GM04503 (cell line): ENCODE data around the gene OGDHL.
"Not testable (repeated sequence)": the region's sequence is repeated elsewhere in the genome, so short reads cannot be mapped to it uniquely, and the experiment has no call there.

ENCODE experiments used
- DNase-seq: peaks from one replicate; pipeline ENCODE4 v3.0.0-alpha.2; 2012; ENCODE audit warnings: low read depth

Gene OGDHL

DNA sequence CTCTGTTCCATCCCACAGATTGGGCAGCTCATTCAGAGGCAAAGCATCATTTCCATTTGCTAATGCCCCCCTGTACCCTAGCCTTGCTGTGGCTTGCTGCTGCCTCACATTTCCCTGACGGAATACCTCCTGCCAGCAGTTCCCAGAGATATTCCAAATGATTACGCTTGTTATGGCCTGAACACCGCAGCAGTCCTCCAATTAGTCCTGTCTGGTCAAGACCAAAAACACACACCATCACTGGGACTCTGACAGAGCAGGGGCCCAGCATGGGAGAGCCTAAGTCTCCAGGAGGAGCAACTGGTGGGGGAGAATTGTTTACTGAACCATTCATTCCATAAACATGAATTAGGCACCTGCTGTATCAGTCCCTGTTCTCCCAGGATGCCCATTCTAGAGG lies 6.1 kb downstream of the OGDHL start:
- no peak for DNase-seq

- not testable (repeated sequence) for DNase-seq
Measured at GRCh38 chr10:49754951-49755350, 7.2 kb downstream of the OGDHL start.

- no peak for DNase-seq
Measured at GRCh38 chr10:49752584-49752983, 9.5 kb downstream of the OGDHL start.

GRCh38 chr10:49751636-49752510 lies 10.2 kb downstream of the OGDHL start:
- no peak for DNase-seq

DNA sequence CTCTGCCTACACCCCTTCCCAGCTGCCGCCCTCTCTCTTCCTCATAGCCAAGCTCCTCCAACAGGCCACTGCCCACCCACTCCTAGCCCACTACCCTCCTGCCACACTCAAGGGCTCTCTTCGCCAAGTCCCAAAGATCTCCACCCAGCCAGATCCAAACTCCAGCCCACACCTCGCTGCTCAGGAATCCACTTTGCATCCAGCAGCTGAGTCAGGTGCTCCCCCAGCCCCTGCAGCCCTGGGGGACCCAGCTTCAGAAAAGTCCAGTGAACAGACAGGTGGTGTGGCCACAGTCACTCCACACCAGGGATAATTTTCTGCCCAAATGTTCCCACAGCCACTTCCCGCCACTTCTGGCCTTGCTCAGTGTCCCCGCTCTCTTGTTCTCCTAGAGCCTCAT lies 10.9 kb downstream of the OGDHL start:
- no peak for DNase-seq

- DNase-seq: no peak
Measured at GRCh38 chr10:49750546-49750945, 11.6 kb downstream of the OGDHL start.

DNA sequence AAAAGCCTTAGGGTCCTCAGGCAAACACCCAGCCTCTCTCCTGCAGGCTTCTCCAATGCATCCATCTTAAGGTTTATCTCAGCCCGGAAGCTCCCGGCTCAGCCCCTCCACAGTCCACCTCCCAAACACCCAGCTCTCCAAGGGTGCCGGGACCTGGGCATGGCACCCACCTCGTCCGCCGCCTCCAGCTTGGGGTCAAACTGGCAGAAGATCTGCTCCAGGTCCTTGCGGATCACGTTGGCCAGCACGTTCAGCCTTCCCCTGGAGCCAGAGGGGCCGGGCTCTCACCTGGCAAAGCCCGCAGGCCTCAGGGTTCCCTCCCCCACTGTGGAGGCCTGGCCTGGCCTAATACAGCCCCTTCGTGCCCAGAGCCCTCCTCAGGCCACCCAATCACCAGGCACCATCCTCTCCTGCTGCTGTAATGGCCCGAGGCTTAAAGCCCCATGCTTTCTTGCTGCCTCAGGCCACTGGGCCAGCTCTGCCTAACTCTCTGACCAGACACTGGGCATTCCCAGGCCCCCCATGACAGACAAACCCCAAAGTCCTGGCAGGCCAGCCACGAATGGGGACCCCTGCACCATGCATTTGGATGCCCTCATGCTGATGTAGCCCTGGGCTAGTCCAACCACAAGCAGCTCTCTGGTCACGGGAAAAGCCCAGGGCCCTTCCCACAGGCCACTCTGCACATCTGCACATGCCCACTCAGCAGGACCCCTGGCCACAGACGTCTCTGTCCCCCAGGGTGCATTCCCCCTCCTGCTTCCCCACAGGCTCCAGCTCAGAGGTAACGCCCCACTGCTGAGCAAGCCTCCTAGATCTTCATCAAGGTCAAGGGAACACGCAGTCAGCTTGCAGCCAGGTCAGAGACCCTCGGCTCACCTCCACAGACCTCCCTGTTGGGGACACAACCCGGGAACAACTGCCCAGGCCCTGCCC lies 12.3 kb downstream of the OGDHL start:
- no peak for DNase-seq

DNA sequence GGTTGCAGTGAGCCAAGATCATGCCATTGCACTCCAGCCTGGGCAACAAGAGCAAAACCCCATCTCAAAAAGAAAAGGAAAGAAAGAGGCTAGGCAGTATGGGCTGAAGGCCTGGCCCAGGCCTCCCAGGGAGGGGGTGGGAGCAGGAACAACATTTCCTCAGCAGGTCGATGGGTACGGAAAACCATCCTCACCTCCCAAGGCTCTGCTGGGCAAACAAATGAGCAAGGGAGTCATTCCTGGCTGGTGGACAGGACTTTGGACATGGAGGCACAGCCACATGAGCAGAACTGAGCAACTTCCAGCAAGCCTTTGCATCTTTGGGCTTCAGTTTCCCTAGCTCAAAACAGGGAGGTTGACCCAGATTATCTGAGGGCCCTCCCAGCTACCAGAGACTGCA lies 13.0 kb downstream of the OGDHL start:
- no peak for DNase-seq

GRCh38 chr10:49748006-49748405 lies 14.1 kb downstream of the OGDHL start:
- no peak for DNase-seq

DNA sequence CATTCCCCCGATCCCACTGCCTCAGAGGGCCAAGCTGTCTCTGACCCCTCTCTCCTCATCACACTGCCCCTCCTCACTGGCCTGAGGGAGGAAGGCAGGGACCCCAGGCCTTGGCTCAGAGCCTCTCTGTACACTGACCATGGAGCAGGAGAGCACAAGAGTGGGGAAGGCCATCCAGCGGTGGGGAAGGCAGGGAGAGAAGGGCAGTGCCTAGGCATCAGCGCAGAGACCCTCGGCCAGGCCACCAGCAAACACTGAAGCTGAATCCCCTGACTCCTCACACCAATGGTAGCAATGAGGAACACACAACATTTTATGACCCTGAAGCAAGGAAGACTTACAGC lies 14.8 kb downstream of the OGDHL start:
- no peak for DNase-seq

DNA sequence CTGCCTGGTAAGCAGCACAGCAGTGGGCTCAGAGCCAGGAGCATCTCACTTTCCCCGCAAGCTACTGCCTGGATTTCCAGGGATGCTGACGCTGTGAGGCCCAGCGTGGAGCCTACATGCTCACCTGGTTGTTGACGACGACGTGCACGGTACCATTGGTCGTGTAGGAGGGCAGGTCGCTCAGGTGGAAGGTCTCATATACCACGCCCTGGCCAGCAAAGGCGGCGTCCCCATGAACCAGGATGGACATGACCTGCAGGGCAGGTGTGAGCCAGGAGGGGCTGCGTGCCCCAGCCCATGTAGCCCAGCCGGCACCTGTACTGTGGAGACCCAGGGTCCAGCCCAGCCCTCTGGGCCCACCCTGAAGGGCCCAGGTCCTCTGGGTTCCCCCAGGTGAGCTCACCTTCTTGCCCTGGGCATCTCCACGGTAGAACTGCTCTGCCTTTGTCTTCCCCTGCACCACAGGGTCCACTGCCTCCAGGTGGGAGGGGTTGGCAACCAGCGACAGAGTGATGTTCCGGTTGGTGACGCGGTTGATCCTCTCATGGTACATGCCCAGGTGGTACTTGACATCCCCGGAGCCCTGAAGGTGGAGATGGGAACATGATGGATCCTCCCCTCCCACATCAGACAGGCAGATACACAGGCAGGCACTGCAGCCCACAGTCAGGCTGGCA lies 15.4 kb downstream of the OGDHL start:
- DNase-seq: no peak

DNA sequence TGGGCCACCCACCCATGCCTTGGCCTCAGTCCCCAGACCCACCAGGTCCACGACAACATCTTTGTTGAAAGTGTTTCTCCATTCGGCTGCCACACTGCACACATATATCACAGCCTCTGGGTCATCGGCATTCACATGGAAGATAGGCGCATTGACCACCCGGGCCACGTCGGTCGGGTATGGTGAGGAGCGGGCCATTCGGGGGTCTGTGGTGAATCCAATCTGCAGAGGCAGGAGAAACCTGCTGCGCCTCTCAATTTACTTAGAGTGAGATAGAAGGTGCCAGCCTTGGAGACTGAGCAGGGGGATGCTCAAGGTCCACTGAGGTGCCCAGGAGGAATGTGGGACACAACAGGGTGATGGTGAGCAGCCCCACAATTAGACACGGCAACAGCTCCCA lies 16.4 kb downstream of the OGDHL start:
- DNase-seq: no peak

DNA sequence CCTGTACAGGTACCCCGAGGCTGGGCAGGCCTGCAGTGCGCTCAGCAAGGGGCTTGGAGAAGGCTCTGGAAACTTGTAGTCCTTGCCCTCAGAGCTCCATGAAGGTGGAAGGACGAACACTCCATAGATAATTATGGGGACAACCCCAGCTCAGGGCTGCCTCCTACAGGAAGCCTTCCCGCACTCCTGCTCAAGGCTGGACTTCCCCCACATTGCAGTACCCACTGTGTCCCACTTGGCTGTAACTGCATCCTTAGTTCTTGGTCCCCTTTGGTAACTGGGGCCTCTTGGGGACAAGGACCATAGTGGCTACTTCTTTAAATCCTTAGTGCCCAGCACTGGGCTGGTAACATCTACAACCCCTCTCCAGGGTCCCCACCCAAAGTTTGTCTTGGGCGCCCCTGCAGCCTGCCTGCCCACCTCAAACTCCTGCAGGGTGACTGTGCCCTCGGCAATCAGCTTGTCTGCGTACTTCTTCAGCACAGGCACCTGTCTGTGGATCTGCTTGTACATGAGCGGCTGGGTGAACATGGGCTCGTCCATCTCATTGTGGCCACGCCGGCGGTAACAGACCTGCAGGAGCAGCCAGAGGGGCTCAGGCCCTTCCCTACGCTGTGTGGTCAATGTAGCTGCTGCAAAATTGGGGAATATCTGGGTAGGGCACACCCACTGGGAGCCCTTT lies 17.1 kb downstream of the OGDHL start:
- no peak for DNase-seq

DNA sequence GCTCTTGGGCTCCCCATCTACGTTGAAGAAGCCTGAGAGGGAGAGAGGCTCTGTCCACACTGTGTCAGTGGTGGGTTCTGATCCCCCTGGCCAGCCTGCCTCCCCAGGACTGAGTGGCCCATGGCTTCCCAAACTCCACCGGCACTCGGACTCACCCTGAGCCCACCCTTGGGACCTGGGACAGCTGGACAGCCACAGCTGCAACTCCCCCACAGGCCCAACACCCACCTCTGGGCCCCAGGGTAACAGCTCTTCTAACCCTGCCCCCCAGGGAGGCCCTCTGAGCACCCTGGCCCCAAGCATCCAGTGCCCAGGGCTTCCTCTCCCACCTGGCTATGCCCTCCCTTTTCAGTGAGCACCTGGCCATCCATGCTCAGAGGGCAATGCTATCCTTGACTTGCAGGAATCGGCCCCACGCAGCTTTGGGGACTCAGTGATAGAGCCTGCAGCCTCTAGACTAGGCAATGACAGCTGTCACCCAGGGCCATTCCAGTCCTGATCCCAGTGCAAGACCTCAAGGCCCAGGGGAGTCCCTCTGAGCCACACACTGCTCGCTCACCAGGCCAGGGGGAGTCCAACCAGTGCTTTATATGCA lies 17.9 kb downstream of the OGDHL start:
- no peak for DNase-seq

GRCh38 chr10:49743464-49744075 lies 18.6 kb downstream of the OGDHL start:
- no peak for DNase-seq

DNA sequence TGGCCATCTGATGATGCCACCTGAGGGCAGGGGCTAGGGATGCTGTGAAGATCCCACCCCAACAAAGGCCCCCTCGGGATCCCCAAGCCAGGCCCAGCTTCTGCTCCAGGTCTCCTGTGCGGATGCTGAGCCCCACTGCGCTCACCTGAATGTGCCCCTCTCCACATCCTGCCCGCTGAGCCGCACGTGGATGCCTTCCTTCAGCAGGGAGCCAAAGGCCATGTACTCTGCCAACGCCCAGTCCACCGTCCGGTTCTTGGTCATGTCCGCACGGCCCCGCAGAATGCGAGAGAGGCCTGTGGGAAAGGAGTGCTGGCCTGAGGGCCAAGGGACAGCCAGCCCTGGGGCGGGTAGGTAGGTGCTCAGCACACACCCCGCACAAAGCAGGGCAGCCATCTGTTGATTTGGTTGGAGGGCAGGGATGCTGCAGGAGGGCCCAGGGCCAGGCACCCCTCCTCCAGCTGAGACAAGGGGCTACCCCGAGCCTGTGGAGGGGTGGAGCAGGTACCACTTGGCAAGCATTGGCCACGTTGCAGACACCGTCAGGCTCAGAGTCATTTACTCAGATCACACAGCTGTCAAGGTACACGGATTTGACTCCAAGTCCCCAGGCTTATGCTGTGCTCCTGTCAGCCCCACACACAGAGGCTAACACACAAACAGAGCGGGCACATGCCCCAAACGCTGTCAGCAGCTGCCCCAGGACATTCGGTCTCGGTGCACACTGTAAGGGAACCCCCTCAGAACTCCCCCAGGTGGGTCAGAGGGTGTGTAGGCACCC lies 19.2 kb downstream of the OGDHL start:
- DNase-seq: no peak

GRCh38 chr10:49741108-49741995 lies 20.8 kb downstream of the OGDHL start:
- no peak for DNase-seq

DNA sequence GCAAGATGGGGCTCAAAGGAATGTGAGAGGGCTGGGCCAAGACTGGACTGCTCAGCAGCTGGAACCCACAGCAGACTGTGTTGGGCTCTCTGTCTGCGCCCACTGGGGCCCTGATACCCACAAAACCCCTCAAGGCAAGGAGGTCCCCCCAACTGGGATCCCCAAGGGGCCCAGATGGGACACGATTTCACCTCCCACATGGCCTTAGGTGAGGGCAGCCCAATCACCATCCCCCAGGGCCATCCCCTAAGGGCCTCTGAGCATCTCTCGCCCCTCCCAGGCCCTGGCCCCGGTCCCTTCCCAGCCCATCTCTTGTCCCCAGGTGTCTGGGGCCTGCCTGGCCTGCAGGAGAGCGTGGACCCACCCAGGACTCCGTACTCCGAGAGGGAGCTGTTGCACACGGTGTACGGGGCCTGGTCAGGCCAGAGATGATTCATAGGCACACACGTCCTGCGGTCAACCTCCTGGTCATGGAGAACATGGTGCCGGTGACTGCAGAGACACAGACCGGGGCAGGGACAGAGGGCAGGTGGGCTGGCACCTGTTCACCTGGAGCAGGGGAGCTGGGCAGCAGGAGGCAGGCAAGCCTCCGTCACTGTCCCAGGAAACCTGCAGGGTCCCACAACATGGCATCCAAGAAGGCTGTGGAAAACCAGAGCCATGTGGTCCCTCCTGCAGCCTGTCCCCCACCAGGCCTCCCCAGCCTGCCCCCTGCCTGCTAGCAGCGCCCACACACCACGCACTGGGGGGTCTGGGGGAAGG lies 21.6 kb downstream of the OGDHL start:
- DNase-seq: no peak

DNA sequence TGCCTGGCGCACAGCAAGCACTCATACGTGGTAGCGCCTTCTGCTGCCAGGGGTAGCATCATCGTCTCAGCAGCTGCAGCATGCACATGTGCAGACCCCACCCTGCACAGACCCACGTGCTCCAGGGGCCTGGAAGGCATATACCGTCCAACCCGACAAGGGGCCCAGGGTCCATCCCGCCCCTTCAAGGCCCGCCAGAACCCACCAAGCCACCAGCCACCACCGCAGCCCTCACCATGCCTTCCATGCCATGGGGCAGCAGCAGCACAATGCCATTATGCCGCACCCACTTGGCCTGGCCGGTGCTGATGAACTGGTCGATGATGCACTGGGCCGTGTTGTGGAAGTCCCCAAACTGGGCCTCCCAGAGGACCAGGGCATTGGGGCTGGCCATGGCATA lies 22.7 kb downstream of the OGDHL start:
- no peak for DNase-seq
